Measurements from ENCODE around the gene SORL1.
"Not testable (repeated sequence)": the region's sequence is repeated elsewhere in the genome, so short reads cannot be mapped to it uniquely, and the experiment has no call there.

The SORL1 gene

DNA sequence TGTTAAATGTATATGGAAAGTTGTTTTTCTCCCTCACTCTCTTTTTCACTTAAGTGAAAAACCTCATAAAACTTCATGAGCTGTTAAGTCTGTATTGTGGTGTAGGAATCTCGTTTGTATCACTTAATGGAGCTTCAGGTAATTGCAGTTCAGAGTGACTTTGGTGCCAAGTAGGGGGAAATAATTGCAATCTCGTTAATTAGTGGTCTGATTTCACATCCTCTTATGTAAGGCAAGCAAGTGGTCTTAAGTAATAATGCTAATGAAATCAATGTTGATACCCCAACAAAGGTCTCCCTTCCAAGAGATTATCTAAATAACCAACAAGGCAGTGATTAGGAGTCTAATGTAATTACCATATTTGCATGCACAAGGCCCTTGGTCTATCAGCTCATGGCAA is 174.9 kb downstream of the SORL1 start:
- DNase-seq (ENCODE audit: low read depth), result no peak

DNA sequence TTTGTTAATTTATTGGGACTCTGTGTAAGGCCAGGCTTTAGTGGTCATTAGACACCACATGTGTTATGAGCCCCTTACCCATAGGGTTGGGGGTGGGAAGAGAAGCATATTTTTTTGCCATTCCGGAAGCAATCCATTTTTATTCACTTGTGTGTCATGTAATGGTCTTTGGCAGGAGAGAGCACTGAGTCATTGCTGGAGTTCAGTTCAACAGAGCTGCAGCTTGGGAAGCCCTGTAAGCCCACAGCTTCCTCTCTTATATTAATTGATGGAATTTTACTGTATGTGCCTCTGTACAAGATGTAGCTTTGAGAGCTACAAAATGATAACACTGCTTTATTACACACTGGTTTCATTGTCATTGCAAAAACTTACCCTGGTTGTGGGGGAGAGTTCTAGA is 177.9 kb downstream of the SORL1 start:
- DNase-seq (ENCODE audit: low read depth), result no peak

DNA sequence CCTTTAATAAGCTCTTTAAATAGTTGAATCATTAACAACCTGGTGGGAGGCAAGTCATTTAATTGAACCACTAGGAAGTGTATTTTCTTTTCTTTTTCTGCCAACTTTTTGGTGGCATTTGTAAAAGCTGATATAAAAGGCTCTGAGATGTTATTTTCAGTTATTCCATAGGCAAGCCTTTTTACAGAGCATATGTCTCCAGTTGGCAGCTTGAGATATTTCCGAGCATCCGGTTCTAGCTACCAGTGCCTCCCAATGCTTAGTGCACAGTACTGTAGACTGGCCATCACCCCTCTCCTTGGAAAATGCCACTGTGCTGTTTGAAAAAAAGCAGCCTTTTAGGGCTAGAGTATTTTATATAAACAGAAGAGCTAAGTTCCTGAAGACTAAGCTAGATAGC is 179.3 kb downstream of the SORL1 start:
- DNase-seq (ENCODE audit: low read depth), result no peak

DNA sequence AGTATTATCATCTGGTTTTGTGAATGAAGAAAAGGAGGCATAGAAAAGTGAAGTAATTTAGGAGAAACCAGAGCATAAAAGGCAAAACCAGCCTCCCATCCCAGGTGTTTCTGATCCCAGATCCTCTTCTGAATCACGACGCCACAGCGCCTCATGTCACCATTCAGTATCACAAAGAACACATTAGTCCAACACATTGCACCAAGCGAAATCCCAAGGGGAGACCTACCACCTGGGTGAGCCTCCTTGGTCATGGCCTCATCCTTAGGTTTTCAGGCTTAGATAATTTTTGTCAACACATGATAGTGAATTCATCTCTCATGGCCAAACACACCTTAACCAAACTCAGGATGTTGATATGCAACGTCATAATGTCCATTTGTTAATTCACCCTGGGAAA is 182.2 kb downstream of the SORL1 start:
- DNase-seq (ENCODE audit: low read depth), result no peak

DNA sequence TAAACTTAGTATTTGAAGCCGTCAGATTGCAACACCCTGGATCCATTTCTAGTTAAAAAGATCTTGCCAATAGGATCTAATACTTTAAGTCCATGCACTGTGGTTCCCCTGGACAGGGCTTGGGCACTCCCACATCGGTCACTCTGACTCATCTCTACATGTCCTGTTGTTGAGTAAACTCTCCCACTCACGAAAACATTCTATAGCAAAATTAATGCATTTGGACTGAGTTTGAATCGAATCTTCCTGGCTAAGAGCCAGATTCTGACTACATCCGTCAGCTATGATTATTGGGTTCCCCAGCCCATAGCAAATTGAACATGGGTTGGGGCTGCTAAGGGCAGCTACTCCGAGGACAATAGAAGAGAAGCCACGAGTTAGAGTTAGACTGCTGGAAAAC is 182.8 kb downstream of the SORL1 start:
- DNase-seq (ENCODE audit: low read depth), result no peak

DNA sequence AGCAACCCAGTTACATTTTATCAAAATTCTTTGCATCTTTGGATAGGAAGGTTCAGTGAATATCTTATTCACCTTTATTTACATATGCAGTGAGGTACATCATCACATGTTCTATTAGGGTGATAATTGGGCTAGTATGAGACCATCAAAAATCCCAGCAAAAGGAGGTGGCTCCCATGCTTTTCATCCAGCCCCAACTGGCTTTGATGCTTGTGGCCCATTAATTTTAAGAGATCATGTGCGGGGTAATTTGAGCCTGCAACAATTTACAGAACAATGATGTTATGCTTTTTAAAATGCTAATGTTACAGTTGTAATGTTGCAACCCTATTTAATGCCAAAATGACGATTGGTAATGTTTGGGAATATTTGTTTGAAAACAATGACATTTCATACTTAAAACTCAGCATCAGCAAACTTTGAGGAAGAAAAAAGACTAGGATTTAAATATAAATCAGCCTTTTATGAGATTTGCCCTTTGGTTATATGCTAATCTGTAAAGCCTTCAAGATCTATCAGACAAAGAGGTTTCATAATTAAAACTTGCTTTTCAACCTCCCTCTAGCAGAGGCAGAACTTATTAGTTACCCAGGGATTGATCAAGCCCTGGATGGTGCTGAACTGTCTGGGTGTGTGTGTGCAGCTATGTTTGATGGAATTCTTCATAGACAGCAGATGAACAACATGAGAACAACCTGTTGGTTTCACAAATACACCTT is 184.1 kb downstream of the SORL1 start:
- no peak for DNase-seq (ENCODE audit: low read depth)

DNA sequence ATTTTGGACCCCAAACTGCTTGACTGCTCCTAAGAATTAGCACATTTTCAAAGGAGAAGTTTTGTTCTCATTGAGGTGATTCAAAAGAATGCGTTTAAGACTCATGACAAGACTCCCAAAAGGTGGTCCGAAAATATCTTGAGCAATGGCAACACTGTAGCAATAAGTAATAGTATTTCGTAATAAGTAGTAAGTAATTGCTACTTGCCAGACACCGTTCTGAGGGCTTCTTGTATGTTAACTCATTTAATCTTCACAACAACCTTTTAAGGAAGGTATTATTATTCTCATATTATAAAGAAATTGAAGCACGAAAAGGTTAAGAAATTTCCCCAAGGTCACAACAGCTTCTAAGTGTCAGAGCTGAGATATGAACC is 184.7 kb downstream of the SORL1 start:
- DNase-seq (ENCODE audit: low read depth), result no peak

DNA sequence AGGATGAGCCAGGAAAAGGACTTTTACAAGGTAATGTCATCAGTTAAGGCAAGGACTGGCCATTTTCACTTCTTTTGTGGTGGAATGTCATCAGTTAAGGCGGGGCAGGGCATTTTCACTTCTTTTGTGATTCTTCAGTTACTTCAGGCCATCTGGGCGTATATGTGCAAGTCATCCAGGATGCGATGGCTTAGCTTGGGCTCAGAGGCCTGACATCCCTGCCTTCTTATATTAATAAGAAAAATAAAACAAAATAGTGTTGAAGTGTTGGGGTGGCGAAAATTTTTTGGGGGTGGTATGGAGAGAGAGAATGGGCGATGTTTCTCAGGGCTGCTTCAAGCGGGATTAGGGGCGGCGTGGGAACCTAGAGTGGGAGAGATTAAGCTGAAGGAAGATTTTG is 185.5 kb downstream of the SORL1 start:
- not testable (repeated sequence) for DNase-seq (ENCODE audit: low read depth)

DNA sequence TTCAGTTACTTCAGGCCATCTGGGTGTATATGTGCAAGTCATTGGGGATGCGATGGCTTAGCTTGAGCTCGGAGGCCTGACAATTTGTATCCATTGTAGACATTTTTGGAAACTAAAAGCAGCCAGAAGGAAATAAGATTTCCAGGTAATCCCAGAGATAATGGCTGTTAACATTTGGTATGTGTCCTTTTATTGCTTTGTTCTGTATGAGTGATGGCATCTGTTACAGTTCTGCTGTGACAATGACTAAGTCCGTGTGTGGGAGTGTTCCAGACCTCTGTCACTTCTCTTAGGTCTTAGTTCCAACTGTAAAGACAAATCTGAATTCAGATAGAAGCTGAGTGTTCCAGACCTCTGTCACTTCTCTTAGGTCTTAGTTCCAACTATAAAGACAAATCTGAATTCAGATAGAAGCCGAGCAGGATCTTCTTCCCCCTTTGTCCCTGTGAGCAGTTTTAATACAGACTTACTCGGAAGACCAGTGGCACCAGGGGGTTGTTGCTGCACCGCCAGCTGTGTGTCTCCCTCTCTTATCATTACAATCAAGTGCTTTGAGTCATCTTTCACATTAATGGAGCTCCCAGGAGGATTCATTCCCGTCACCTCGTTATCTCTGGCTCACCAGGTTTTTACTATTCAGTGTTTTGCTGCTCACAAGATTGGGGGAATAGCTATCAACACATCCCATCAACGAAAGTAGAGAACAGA is 191.5 kb downstream of the SORL1 start:
- no peak for DNase-seq (ENCODE audit: low read depth)

DNA sequence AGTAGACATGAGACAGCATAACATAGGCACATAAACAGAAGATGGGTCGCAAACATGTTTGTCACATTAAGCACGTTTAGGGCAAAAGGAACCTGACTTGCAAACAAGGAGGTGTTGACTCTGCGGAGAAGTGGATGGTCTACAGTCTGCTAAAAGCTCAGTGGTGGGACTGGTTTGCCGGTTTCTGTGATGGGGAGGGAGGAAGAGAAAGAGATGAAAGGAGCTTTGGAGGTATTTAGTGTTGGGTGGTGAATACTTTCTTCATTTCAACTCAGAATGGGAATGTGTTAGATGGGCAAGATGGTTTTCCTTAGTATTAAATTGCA is 192.0 kb downstream of the SORL1 start:
- no peak for DNase-seq (ENCODE audit: low read depth)

DNA sequence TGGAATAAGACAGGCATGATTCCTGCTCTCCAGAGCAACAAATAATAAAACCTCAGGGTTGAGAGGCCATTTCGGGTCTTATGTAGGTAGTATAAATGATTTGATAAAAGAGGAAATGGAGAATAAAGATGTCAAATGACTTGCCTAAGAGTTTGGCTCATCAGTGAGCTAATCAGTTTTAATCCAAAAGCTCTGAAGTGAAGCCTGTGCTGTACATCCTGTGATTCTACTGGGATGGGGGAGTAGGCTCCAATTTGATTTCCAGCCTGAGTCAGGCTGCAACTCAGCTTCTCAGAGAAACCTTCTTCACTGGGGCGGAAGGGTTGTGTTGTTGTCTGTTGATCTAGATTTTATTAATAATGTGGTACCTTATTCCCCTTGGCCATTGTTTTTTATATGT is 192.9 kb downstream of the SORL1 start:
- no peak for DNase-seq (ENCODE audit: low read depth)

DNA sequence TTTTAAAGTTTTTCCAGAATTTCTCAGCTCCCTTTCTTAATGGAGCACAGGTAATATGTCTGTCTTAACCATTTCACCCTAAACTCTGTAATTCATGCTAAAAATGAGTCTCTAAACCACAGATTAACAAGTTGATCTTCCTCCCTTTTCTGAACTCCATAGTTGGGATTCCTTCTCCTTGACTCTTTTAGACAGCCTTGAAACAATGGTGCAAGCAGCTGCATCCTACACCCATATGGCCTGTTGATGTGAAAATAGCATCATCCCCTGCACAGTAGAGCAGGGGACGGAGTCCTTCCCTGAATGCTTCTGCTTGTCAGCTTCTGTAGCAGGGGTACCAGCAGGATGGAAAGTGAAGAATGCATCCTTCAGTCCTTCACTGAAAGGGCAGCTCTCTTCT is 193.5 kb downstream of the SORL1 start:
- DNase-seq (ENCODE audit: low read depth), result no peak

DNA sequence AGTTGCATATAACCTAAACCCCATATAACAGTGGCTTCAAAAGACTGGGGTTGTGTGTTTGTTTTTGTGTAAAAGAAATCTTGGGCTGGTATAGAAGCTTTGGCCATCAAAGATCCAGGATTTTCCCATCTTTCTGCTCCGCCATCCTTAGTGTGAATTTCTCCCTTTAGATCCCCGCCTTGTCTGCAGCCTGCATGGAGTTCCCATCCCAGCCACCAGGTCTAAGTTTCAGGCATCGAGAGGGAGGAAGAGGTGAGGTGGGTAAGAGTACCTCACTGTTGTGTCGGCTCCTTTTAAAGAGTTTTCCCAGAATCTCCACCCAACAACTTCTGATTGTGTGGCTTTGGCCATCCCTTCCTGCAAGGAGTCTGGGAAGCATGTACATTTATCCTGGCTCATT is 196.2 kb downstream of the SORL1 start:
- no peak for DNase-seq (ENCODE audit: low read depth)

DNA sequence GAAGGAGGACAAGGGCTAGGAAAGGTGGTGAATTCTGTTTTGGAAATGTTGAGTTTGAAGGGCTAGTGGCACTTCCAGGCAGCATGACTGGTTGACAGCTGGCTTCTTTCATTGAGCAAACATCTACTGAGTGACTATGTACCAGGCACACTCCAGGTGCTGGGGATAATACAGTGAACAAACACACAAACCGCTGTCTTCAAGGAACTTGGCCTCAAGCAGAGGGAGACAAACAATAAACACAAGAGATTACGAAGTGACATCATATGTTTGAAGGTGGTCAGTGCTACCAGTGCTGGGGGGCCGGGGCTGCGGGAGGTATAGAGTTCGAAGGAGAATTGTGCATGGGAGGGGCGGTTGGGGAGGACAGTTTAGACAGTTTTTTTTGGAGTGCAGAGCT is 197.7 kb downstream of the SORL1 start:
- DNase-seq (ENCODE audit: low read depth), result no peak

DNA sequence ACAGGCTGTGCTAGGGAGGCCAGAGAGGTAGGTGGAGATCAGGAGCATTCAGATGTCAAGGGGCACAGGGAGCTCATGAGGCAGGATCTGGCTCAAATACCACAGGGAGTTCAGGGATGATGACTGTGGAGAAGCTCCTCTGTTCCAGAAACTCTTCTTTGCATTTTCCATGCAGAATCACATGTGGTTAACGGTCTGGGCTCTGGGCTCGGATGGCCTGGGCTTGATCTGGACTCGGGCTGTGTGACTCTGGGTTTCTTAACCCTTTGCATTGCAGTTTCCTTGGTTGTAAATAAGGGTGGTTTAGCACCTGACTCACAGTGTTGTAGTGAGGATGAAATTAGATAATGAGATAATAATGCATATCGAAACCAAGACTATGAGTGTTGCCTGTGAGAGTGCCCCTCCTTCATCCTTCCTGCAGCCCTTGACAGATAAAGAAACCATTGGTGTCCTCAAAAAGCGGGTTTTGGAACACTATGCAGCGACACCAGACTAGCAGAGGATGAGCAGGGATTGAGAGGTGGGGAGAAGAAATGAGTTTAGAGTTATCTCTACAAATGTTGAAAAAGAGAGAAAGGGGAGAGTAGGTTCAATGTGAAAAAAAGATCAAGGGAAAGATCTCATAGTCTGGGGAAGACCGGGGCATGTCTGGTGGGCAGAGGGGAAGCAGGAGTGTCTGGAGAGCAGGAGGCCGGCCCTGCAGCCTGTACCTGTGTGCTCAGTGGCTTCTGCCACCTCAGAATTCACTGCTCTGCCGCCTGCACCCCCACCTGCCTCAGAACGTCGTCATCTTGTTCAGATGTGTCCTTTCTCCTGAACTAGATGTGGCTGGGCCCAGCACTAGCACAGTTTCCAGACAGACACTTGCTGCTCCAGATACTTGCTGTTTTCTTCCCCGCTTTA is 198.5 kb downstream of the SORL1 start:
- no peak for DNase-seq (ENCODE audit: low read depth)

DNA sequence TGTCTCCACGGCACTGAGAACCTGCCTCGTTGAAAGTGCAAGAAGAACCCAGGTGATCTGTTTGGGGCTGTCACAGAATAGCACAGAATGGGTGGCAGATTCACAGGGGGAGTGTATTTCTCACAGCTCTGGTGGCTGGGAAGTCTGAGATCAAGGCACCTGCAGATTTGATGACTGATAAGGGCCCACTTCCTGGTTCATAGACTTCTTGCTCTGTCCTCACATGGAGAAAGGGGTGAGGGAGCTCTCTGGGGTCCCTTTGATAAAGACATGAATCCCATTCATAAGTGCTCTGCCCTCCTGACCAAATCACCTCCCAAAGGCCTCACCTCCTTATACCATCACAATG is 199.1 kb downstream of the SORL1 start:
- DNase-seq (ENCODE audit: low read depth), result no peak

DNA sequence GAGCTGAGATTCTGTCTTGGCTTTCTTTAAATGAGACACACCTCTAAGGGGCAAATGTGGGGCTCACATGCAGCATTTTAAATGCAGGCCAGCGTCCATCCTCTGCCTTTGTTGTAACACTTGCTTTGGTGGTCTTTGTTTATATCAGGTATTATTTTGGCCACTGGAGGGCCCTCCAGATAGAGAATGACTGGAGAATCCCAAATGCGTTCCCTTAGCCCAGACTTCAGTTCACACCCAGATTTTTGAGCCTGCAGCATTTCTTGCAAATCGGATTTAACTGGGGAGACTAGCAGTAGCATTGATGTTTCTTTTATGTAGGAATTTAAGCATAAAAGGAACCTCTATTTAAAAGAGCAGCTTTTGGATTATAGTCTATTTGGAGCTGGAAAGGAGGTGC is 200.9 kb downstream of the SORL1 start:
- no peak for DNase-seq (ENCODE audit: low read depth)

DNA sequence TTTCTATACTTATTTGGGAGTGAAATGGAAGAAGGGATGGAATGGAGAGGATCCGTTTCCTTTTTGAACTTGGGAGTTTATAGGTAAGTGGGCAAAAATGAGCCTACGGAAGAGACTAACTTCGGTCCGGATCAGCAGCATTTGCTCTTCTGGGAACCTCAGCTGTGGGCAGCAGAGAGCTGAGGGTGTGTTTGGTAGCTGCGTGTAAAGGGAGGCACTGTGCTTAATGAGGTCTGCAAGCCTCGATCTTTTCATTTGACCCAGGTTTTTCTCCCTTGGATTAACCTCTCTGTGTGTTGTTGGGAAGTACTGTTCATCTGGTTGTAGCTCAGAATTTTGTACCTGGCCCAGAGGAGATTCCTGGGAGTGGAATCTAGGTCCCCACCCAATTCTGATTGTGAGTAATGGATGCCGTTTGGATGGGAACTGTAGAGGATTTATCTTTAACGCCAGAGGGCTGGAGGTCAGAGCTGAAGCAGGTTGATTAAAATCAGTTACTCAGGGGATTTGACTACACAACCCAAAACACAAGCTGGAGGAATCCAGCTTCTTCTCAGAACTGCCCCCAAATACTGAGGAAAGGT is 202.2 kb downstream of the SORL1 start:
- no peak for DNase-seq (ENCODE audit: low read depth)

DNA sequence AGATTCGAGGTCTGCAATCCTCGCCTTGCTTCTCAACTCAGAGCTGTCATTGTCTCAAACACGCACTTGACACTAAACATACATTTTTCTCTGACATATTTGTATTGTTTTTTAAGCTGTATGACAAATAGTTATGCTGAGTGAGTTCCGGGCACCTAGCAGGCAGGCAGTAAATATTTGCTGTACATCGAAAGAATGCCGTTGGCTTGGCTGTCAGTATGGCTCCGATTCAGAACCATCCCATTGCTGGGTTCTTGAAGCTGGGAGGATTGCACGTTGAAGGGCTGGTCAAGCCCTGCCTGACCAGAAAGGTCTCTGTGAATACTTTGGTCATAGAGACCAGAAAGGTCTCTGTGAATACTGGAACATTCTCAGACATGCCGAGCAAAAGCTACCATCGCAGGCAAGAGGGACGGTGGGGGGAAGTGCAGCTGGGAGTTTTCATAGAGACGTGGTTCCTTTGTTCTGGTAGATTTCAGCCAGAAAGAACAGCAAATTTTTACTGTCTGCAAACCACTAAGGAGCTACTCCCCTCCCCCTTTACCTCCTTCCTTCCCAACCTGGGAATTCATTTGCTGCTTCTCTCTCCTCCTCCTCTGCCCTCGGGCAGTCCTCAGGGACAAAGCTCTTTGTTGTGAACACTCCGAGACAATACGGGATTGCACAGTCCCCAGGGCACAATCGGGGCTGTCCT is 202.9 kb downstream of the SORL1 start:
- no peak for DNase-seq (ENCODE audit: low read depth)

DNA sequence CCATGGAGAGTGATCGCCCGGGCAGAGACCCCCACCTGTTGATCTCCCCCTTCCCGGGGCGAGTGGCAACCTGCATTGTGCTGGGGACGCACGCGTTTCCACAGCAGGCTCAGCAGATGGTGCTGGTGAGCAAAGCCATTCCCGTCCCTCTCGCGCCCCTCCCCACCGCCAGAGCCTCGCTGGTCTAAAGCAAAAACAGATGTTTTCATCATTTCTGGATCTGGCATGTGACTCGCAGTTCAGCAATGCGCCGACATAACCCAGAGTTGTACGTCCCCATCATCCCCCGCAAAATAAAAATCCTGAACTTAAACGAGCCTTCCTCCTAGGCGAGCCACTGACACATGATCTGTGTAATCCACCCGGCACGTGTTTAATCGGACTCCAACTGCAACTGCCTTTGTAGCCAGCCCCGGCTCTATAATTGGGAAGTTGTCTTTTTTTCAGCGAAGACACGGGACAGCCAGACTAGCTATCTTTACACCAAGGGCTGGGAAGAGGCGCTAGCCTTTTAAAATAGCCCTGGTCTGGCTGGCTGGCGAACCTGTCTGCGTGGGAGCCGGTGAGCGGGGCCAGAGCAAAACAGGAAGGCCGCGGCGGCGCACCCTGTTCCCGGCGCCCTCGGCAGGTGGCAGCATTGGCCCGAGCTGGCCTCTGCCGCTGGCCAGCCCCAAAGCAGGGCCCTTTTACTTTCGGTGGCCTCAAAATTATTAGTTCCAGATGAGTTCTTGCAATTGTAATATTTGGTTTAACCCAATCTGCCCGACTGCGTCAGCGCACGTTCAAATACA is 203.6 kb downstream of the SORL1 start:
- DNase-seq (ENCODE audit: low read depth), result peak; percentile 36

DNA sequence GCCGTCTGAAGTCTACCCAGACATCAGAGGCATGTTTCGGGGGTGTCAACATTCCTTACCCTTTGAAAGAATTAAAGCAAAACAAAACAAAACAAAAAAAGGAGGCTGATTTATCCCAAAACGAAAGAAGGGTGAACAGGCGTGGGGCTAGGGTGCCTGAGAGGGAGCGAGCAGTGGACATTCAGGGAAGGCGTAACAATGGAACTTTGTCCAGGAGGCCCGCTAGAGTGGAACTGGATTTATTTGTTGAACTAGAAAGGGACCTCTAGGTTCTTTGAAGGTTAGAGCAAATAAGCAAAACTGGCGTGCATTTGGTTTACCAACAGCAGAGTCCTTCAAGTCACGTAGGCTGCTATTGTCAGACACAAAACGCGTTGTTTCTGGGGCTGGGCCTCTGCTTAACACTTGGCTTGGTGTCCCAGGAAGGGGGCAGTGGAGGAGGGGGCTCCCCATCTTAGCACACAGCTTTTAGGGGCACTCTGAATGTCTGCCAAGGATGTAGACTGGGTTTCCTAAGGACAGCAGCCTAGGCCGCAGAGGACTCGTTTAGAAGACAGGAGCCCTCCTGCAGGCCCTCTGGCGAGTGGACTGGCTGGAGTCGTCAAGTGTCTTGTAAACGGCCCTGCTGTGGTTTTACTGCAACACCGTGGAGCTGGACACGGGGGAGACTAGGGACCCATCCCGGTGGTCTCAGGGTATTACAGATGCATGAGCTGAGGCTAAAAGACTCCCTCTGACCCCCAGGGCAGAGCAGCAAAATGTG is 204.4 kb downstream of the SORL1 start:
- DNase-seq (ENCODE audit: low read depth), result no peak

Data from activated T-helper 1 cell treated with Interleukin-2 at 50 U/mL for 16 hours (primary cell).